Endothelial cell (in vitro differentiated cells): Measurements from ENCODE around the gene CAPN13. TPM values are rescaled to one million over a fixed set of nuclear protein-coding genes. Genes with fewer than 3 reads are reported as not detected.

Experiments
- DNase-seq: peaks from one replicate; pipeline ENCODE4 v3.0.0; 2021; ENCODE audit warnings: low spot score
- H3K27ac Mint-ChIP-seq: one replicate; pipeline ENCODE4 v1.8.0; 2021; ENCODE audit warnings: mixed read lengths, inconsistent platforms; ENCODE audit not compliant: unreplicated experiment
- H3K27me3 Mint-ChIP-seq: one replicate; pipeline ENCODE4 v1.8.0; 2021; ENCODE audit warnings: mild to moderate bottlenecking, moderate library complexity, mixed read lengths, inconsistent platforms; ENCODE audit not compliant: unreplicated experiment
- H3K36me3 Mint-ChIP-seq: one replicate; pipeline ENCODE4 v1.8.0; 2021; ENCODE audit warnings: mild to moderate bottlenecking, low read depth, mixed read lengths, inconsistent platforms; ENCODE audit not compliant: unreplicated experiment
- H3K4me1 Mint-ChIP-seq: one replicate; pipeline ENCODE4 v1.8.0; 2021; ENCODE audit warnings: mild to moderate bottlenecking, mixed read lengths, inconsistent platforms; ENCODE audit not compliant: unreplicated experiment
- H3K4me3 Mint-ChIP-seq: one replicate; pipeline ENCODE4 v1.8.0; 2021; ENCODE audit warnings: mild to moderate bottlenecking, mixed read lengths, inconsistent platforms; ENCODE audit not compliant: unreplicated experiment
- H3K9me3 Mint-ChIP-seq: one replicate; pipeline ENCODE4 v1.8.0; 2021; ENCODE audit warnings: mixed read lengths, inconsistent platforms; ENCODE audit not compliant: unreplicated experiment
- CTCF ChIP-seq: fragments of 200-600 bp; sonication (generic); IDR thresholded peaks from one replicate; pipeline ENCODE4 v1.5.0; 2021; ENCODE audit warnings: antibody characterized with exemption; ENCODE audit not compliant: unreplicated experiment
- total RNA-seq: library from RNA; stranded (reverse); fragmentation: NEBNext Ultra II Directional; extraction: Animal tissue kit (Norgen Biotek cat#: 25700); gene quantifications from one replicate; pipeline ENCODE4 v1.2.1, GENCODE V29; 2021; ENCODE audit not compliant: unreplicated experiment

CAPN13 gene
- total RNA-seq, 1 donor from 2014 or later = 0.44 TPM

GRCh38 chr2:30765876-30766470, 41.3 kb downstream of the CAPN13 start:
- Mint-ChIP-seq H3K27me3 (peaks cover 2% of the 10 kb centered on the region), H3K36me3 (no peaks in the 10 kb centered on the region), H3K4me1 (peaks cover 7% of the 10 kb centered on the region), H3K4me3 (no peak overlapping the region), H3K9me3 (no peaks in the 10 kb centered on the region), H3K27ac (no peak overlapping the region)
- TF ChIP-seq CTCF = no peak
- no peak for DNase-seq

- H3K27ac Mint-ChIP-seq = no peak overlapping the region
- no peak for TF ChIP-seq CTCF
Observed at GRCh38 chr2:30765191-30765590, 42.1 kb downstream of the CAPN13 start.

GRCh38 chr2:30764021-30764800, 43.0 kb downstream of the CAPN13 start:
- TF ChIP-seq CTCF = no peak
- Mint-ChIP-seq H3K4me1 (peaks cover 7% of the 10 kb centered on the region), H3K4me3 (no peak overlapping the region), H3K27ac (no peak overlapping the region), H3K9me3 (no peaks in the 10 kb centered on the region), H3K36me3 (no peaks in the 10 kb centered on the region), H3K27me3 (peaks cover 2% of the 10 kb centered on the region)
- DNase-seq = no peak

More at GRCh38 chr2:30765191-30765590, 42.1 kb downstream of the CAPN13 start:
- Mint-ChIP-seq H3K27me3 (peaks cover 2% of the 10 kb centered on the region), H3K4me1 (peaks cover 7% of the 10 kb centered on the region), H3K9me3 (no peaks in the 10 kb centered on the region), H3K4me3 (no peak overlapping the region), H3K36me3 (no peaks in the 10 kb centered on the region)
- no peak for DNase-seq

- H3K27ac Mint-ChIP-seq = no peak overlapping the region
- no peaks in the 10 kb centered on the region for H3K9me3 Mint-ChIP-seq
- no peak overlapping the region for H3K4me3 Mint-ChIP-seq
- no peak for DNase-seq
- peaks cover 2% of the 10 kb centered on the region for H3K27me3 Mint-ChIP-seq
- peaks cover 2% of the 10 kb centered on the region for H3K4me1 Mint-ChIP-seq
- no peak for TF ChIP-seq CTCF
- no peaks in the 10 kb centered on the region for H3K36me3 Mint-ChIP-seq
Observed at GRCh38 chr2:30763151-30763660, 44.0 kb downstream of the CAPN13 start.

- no peaks in the 10 kb centered on the region for H3K36me3 Mint-ChIP-seq
- TF ChIP-seq CTCF = no peak
- H3K4me1 Mint-ChIP-seq = peaks cover 4% of the 10 kb centered on the region
- no peak overlapping the region for H3K27ac Mint-ChIP-seq
- no peak overlapping the region for H3K4me3 Mint-ChIP-seq
- no peaks in the 10 kb centered on the region for H3K9me3 Mint-ChIP-seq
- DNase-seq = no peak
- peaks cover 3% of the 10 kb centered on the region for H3K27me3 Mint-ChIP-seq
Observed at GRCh38 chr2:30761226-30761625, 46.0 kb downstream of the CAPN13 start.
